GM23248 (cell line): ENCODE results near the gene PRAMEF5.
"Not testable (repeated sequence)": the region's sequence is repeated elsewhere in the genome, so short reads cannot be mapped to it uniquely, and the experiment has no call there.

Experiments
- EZH2 ChIP-seq: fragments of 200-600 bp; sonication (generic); IDR thresholded peaks from 2 replicates; pipeline ENCODE4 v1.6.1; 2018; ENCODE audit warnings: antibody characterized with exemption, mild to moderate bottlenecking; ENCODE audit not compliant: insufficient read depth, poor library complexity, severe bottlenecking
- EZH2phosphoT487 ChIP-seq: fragments of 200-600 bp; sonication (generic); IDR thresholded peaks from 2 replicates; pipeline ENCODE4 v1.6.1; 2018; ENCODE audit warnings: antibody characterized with exemption, moderate library complexity, mild to moderate bottlenecking, low read depth; ENCODE audit not compliant: insufficient read depth

DNA sequence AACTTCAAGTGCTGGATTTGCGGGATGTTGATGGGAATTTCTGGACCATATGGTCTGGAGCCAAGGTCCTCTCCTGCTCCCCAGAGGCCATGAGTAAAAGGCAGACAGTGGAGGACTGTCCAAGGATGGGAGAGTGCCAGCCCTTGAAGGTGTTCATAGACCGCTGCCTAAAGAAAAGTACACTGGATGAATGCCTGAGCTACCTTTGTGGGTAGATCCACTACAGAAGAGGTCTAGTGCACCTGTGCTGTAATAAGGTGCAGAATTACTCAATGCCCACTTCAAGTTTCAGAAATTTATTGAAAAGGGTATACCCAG lies 7.5 kb upstream of the PRAMEF5 start:
- TF ChIP-seq EZH2phosphoT487, EZH2: not testable (repeated sequence)
